GM21825 (cell line): Measurements from ENCODE around the gene AMOTL2.

Source experiments
- ATAC-seq: cut with Tn5 transposase; IDR thresholded peaks from one replicate; pipeline ENCODE4 v1.9.1; 2021; ENCODE audit warnings: mild to moderate bottlenecking, moderate library complexity; ENCODE audit not compliant: unreplicated experiment

AMOTL2 gene

GRCh38 chr3:134374105-134374790, at the start of gene AMOTL2:
AMOTL2 (minus strand) TSS chr3:134374447; CDS start chr3:134371433, 3,014 bp downstream.
- ATAC-seq: no peak

- no peak for ATAC-seq
Observed at GRCh38 chr3:134423153-134423552, 48.9 kb upstream of the AMOTL2 start.

- no peak for ATAC-seq
Observed at GRCh38 chr3:134419960-134420321, 45.7 kb upstream of the AMOTL2 start.

GRCh38 chr3:134419214-134419959, 45.1 kb upstream of the AMOTL2 start:
- no peak for ATAC-seq

- ATAC-seq: no peak
Observed at GRCh38 chr3:134409041-134409440, 34.8 kb upstream of the AMOTL2 start.

GRCh38 chr3:134407239-134407625, 33.0 kb upstream of the AMOTL2 start:
- no peak for ATAC-seq

- no peak for ATAC-seq
Observed at GRCh38 chr3:134406331-134407238, 32.3 kb upstream of the AMOTL2 start.

- ATAC-seq: no peak
Observed at GRCh38 chr3:134404366-134404885, 30.2 kb upstream of the AMOTL2 start.

GRCh38 chr3:134397755-134398154, 23.5 kb upstream of the AMOTL2 start:
- ATAC-seq: no peak

GRCh38 chr3:134395103-134395502, 20.9 kb upstream of the AMOTL2 start:
- no peak for ATAC-seq

GRCh38 chr3:134394380-134394779, 20.1 kb upstream of the AMOTL2 start:
- ATAC-seq: no peak

- no peak for ATAC-seq
Observed at GRCh38 chr3:134393074-134393473, 18.8 kb upstream of the AMOTL2 start.

GRCh38 chr3:134392336-134392983, 18.2 kb upstream of the AMOTL2 start:
- no peak for ATAC-seq

GRCh38 chr3:134389865-134390264, 15.6 kb upstream of the AMOTL2 start:
- no peak for ATAC-seq

GRCh38 chr3:134388788-134389485, 14.7 kb upstream of the AMOTL2 start:
- ATAC-seq: no peak

GRCh38 chr3:134388292-134388691, 14.0 kb upstream of the AMOTL2 start:
- ATAC-seq: no peak

GRCh38 chr3:134387293-134387692, 13.0 kb upstream of the AMOTL2 start:
- no peak for ATAC-seq

- ATAC-seq: no peak
Observed at GRCh38 chr3:134384963-134385362, 10.7 kb upstream of the AMOTL2 start.

GRCh38 chr3:134381831-134382442, 7.7 kb upstream of the AMOTL2 start:
- no peak for ATAC-seq

GRCh38 chr3:134381076-134381475, 6.8 kb upstream of the AMOTL2 start:
- no peak for ATAC-seq
